ENCODE results near the gene ECSIT.
"Not testable (repeated sequence)": the region's sequence is repeated elsewhere in the genome, so short reads cannot be mapped to it uniquely, and the experiment has no call there.

DNA sequence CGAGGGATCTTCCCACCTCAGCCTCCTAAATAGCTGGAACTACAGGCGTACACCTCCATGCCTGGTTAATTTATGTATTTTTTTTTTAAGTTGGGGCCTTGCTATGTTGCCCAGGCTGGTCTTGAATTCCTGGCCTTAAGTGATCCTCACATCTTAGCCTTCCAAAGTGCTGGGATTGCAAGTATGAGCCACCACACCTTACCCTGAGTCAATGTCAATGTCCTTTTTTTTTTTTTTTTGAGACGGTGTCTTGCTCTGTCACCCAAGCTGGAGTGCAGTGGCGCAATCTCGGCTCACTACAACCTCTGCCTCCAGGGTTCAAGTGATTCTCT is 36.7 kb upstream of the ECSIT start:
- TF ChIP-seq, protein P1, sequence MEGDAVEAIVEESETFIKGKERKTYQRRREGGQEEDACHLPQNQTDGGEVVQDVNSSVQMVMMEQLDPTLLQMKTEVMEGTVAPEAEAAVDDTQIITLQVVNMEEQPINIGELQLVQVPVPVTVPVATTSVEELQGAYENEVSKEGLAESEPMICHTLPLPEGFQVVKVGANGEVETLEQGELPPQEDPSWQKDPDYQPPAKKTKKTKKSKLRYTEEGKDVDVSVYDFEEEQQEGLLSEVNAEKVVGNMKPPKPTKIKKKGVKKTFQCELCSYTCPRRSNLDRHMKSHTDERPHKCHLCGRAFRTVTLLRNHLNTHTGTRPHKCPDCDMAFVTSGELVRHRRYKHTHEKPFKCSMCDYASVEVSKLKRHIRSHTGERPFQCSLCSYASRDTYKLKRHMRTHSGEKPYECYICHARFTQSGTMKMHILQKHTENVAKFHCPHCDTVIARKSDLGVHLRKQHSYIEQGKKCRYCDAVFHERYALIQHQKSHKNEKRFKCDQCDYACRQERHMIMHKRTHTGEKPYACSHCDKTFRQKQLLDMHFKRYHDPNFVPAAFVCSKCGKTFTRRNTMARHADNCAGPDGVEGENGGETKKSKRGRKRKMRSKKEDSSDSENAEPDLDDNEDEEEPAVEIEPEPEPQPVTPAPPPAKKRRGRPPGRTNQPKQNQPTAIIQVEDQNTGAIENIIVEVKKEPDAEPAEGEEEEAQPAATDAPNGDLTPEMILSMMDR (IDR thresholded peaks at IDR 0.05), result not testable (repeated sequence)
- not testable (repeated sequence) for TF ChIP-seq POLR2A, POLR2AphosphoS5, EP300 (IDR thresholded peaks at IDR 0.05)

Measured in suprapubic skin (tissue), 4 donors.